ENCODE measurements around the gene EXOSC1. TPM values are rescaled to one million over a fixed set of nuclear protein-coding genes. Genes with fewer than 3 reads are reported as not detected.
A peak's percentile ranks its signal among the peaks of the same experiment; 100 is the strongest.

Gene EXOSC1
- total and polyA plus RNA-seq, 2 of the 13 experiments (the other 11 are each of a cell fraction or from before 2014, with no cell fraction given): 36.3 to 39.9 TPM

GRCh38 chr10:97445722-97446639, at the start of gene EXOSC1, which contains the start of gene ZDHHC16 (continued):
- no peak; the same call in 1 of the 2 replicates for TF ChIP-seq ZNF784 (CRISPR knock-in tag; IDR thresholded peaks at IDR 0.05; ENCODE audit: borderline replicate concordance)
- peak; percentile 72; the same call in 1 of the 2 replicates for TF ChIP-seq NFKB2 (CRISPR knock-in tag; IDR thresholded peaks at IDR 0.05; ENCODE audit: borderline replicate concordance)
- TF ChIP-seq ZNF18 (CRISPR knock-in tag; IDR thresholded peaks at IDR 0.05; ENCODE audit: insufficient replicate concordance): no peak
- no peak for TF ChIP-seq ZNF343 (CRISPR knock-in tag; IDR thresholded peaks at IDR 0.05)
- no peak for TF ChIP-seq CREB3 (CRISPR knock-in tag; IDR thresholded peaks at IDR 0.05)
- no peak for TF ChIP-seq TRIM24 (CRISPR knock-in tag; IDR thresholded peaks at IDR 0.05)
- no peak for TF ChIP-seq ZBTB44 (CRISPR knock-in tag; IDR thresholded peaks at IDR 0.05)
- no peak for TF ChIP-seq ETV5 (CRISPR knock-in tag; IDR thresholded peaks at IDR 0.05; ENCODE audit: borderline replicate concordance)
- no peak; the same call in 1 of the 2 replicates for TF ChIP-seq ZIK1 (CRISPR knock-in tag; IDR thresholded peaks at IDR 0.05; ENCODE audit: borderline replicate concordance, low read depth)
- TF ChIP-seq ZSCAN22 (CRISPR knock-in tag; IDR thresholded peaks at IDR 0.05): no peak
- TF ChIP-seq ZNF652 (CRISPR knock-in tag; IDR thresholded peaks at IDR 0.05; ENCODE audit: borderline replicate concordance, low read depth): no peak
- no peak for TF ChIP-seq ZZZ3 (CRISPR knock-in tag; IDR thresholded peaks at IDR 0.05; ENCODE audit: borderline replicate concordance)
- peak; percentile 63; the same call in 1 of the 2 replicates for TF ChIP-seq HOMEZ (CRISPR knock-in tag; IDR thresholded peaks at IDR 0.05; ENCODE audit: low read depth)
- TF ChIP-seq TEAD3 (CRISPR knock-in tag; optimal IDR thresholded peaks at IDR 0.05; ENCODE audit: borderline replicate concordance): peak; percentile 13
- peak; percentile 72; the same call in 1 of the 2 replicates for TF ChIP-seq ZNF574 (CRISPR knock-in tag; IDR thresholded peaks at IDR 0.05)
- peak; percentile 99 for TF ChIP-seq NFYC (CRISPR knock-in tag; IDR thresholded peaks at IDR 0.05)
- TF ChIP-seq ZNF816 (CRISPR knock-in tag; IDR thresholded peaks at IDR 0.05; ENCODE audit: borderline replicate concordance): no peak; the same call in 1 of the 2 replicates
- TF ChIP-seq ZNF326 (CRISPR knock-in tag; IDR thresholded peaks at IDR 0.05; ENCODE audit: borderline replicate concordance): no peak

All from HepG2 (cell line).